Endodermal cell (in vitro differentiated cells): ENCODE results near the gene EPM2A. TPM values are rescaled to one million over a fixed set of nuclear protein-coding genes. Genes with fewer than 3 reads are reported as not detected.

Source experiments
- DNase-seq: peaks from one replicate; pipeline ENCODE4 v3.0.0-alpha.2; 2017
- H3K27ac ChIP-seq: 2 replicates; pipeline ENCODE4 v1.5.1; 2013; ENCODE audit warnings: mild to moderate bottlenecking, low read depth, low read length, moderate library complexity
- H3K27me3 ChIP-seq: 2 replicates; pipeline ENCODE4 v1.6.1; 2013; ENCODE audit warnings: mild to moderate bottlenecking, low read length, moderate library complexity; ENCODE audit not compliant: insufficient read depth, control insufficient read depth, poor library complexity, severe bottlenecking
- H3K36me3 ChIP-seq: 2 replicates; pipeline ENCODE4 v1.7.0; 2013; ENCODE audit warnings: mild to moderate bottlenecking, low read length, moderate library complexity; ENCODE audit not compliant: control insufficient read depth, insufficient read depth
- H3K4me1 ChIP-seq: one replicate; pipeline ENCODE4 v1.7.0; 2013; ENCODE audit warnings: low read length; ENCODE audit not compliant: control insufficient read depth, insufficient read depth
- H3K4me3 ChIP-seq: 2 replicates; pipeline ENCODE4 v1.5.1; 2013; ENCODE audit warnings: mild to moderate bottlenecking, low read length, moderate library complexity
- H3K9ac ChIP-seq: 2 replicates; pipeline ENCODE4 v1.6.1; 2013; ENCODE audit warnings: mild to moderate bottlenecking, low read length, moderate library complexity; ENCODE audit not compliant: poor library complexity, severe bottlenecking; ENCODE audit errors: extremely low read depth
- H3K9me3 ChIP-seq: 2 replicates; pipeline ENCODE4 v1.6.1; 2013; ENCODE audit warnings: mild to moderate bottlenecking, low read length, moderate library complexity; ENCODE audit not compliant: control insufficient read depth
- H3K27ac Mint-ChIP-seq: 2 replicates; pipeline ENCODE4 v1.8.0; 2020; ENCODE audit warnings: mixed read lengths
- H3K27me3 Mint-ChIP-seq: 2 replicates; pipeline ENCODE4 v1.8.0; 2021; ENCODE audit warnings: mild to moderate bottlenecking, mixed read lengths; ENCODE audit not compliant: insufficient read depth
- H3K36me3 Mint-ChIP-seq: 2 replicates; pipeline ENCODE4 v1.8.0; 2020; ENCODE audit warnings: low read depth, mixed read lengths
- H3K4me1 Mint-ChIP-seq: 2 replicates; pipeline ENCODE4 v1.8.0; 2020; ENCODE audit warnings: mixed read lengths
- H3K4me3 Mint-ChIP-seq: 2 replicates; pipeline ENCODE4 v1.8.0; 2020; ENCODE audit warnings: mild to moderate bottlenecking, moderate library complexity, mixed read lengths
- H3K9me3 Mint-ChIP-seq: 2 replicates; pipeline ENCODE4 v1.8.0; 2020; ENCODE audit warnings: mild to moderate bottlenecking, mixed read lengths
- WGBS, 2 experiments: methylation state at CpG; one replicate each; pipeline versions ENCODE4 v1.1.5 to v1.1.7; 2013; ENCODE audit warnings: missing lambda C conversion rate in 2 of 2, mixed read lengths in 1 of 2; ENCODE audit not compliant: insufficient coverage in 1 of 2, insufficient read length in 1 of 2; 5-methylcytosine and 5-hydroxymethylcytosine counted together
- total RNA-seq, 2 donors: library from RNA; stranded (reverse); fragmentation: NEBNext Ultra II Directional in 1 of 2; extraction: Animal tissue kit (Norgen Biotek cat#: 25700) in 1 of 2; gene quantifications; 2 replicates in 1 of 2; 3 replicates in 1 of 2; pipeline ENCODE4 v1.2.1, GENCODE V29; 2021
- TF ChIP-seq, protein P1 (sequence below): fragments of 200-600 bp; sonication (generic); conservative IDR thresholded peaks from 2 replicates; pipeline ENCODE4 v1.5.0; 2021; ENCODE audit warnings: antibody characterized with exemption, mild to moderate bottlenecking

EPM2A gene
- total RNA-seq, 2 donors from 2014 or later = 5.1 to 7.2 TPM

GRCh38 chr6:145694083-145694737 is 41.1 kb downstream of the EPM2A start:
- H3K4me1 Mint-ChIP-seq = no peaks in the 10 kb centered on the region
- no peak overlapping the region for H3K4me3 Mint-ChIP-seq
- no peak overlapping the region for H3K27ac ChIP-seq
- 92 to 94% methylated on average over 4 of the region's 4 CpGs for whole genome bisulfite sequencing, 2 experiments
- H3K36me3 ChIP-seq = no peaks in the 10 kb centered on the region
- TF ChIP-seq, protein P1, sequence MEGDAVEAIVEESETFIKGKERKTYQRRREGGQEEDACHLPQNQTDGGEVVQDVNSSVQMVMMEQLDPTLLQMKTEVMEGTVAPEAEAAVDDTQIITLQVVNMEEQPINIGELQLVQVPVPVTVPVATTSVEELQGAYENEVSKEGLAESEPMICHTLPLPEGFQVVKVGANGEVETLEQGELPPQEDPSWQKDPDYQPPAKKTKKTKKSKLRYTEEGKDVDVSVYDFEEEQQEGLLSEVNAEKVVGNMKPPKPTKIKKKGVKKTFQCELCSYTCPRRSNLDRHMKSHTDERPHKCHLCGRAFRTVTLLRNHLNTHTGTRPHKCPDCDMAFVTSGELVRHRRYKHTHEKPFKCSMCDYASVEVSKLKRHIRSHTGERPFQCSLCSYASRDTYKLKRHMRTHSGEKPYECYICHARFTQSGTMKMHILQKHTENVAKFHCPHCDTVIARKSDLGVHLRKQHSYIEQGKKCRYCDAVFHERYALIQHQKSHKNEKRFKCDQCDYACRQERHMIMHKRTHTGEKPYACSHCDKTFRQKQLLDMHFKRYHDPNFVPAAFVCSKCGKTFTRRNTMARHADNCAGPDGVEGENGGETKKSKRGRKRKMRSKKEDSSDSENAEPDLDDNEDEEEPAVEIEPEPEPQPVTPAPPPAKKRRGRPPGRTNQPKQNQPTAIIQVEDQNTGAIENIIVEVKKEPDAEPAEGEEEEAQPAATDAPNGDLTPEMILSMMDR = no peak
- no peaks in the 10 kb centered on the region for H3K4me1 ChIP-seq
- no peak overlapping the region for H3K9ac ChIP-seq
- no peaks in the 10 kb centered on the region for H3K27me3 Mint-ChIP-seq
- H3K4me3 ChIP-seq = no peak overlapping the region
- no peak for DNase-seq
- no peaks in the 10 kb centered on the region for H3K27me3 ChIP-seq
- H3K27ac Mint-ChIP-seq = no peak overlapping the region
- peaks cover 20% of the 10 kb centered on the region for H3K9me3 ChIP-seq
- peaks cover 30% of the 10 kb centered on the region for H3K9me3 Mint-ChIP-seq
- H3K36me3 Mint-ChIP-seq = peaks cover 14% of the 10 kb centered on the region

DNA sequence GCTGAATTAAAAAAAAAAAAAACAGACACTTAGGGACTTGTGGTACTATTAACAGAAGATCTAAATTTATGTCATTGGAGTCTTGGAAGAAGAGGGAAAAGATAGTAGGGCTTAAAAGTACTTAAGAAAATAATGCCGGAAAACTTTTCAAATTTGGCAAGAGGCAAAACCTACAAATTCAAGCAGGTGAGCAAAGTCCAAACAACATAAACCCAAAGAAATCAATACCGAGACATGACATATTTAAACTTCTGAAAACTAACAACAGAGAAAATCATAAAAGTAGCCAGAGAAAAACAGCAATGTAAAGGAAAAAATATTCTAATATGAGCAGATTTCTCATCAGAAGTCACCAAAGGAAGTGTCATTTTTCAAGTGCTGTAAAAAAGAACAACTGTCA is 44.4 kb downstream of the EPM2A start:
- no peak for DNase-seq
- Mint-ChIP-seq H3K27me3 (no peaks in the 10 kb centered on the region), H3K9me3 (peaks cover 9% of the 10 kb centered on the region)

DNA sequence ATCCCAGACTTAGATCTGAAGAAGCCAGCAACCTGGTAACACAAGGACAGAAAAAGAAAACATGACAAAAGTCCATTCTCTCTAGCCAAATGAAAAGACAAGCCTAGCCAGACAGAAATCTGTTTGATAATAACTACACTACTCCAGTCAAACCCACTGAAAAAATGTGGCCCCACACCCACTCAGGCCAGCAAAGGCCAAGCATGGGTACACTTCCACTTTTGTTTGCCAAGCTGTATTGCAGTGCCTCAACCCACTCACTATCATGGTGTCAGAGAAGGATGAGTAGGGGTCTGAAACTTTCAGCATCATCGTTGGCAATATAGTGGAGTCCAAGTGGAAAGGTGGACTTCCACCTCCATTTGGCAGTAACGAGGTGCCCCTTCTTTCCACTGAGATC is 45.8 kb downstream of the EPM2A start:
- H3K36me3 Mint-ChIP-seq = peaks cover 2% of the 10 kb centered on the region
- Histone ChIP-seq H3K9ac (no peak overlapping the region), H3K4me1 (no peaks in the 10 kb centered on the region), H3K27ac (no peak overlapping the region), H3K4me3 (no peak overlapping the region), H3K36me3 (no peaks in the 10 kb centered on the region), H3K27me3 (no peaks in the 10 kb centered on the region), H3K9me3 (peaks cover 7% of the 10 kb centered on the region)
- DNase-seq = no peak
- H3K9me3 Mint-ChIP-seq = peaks cover 9% of the 10 kb centered on the region
- WGBS, 2 experiments = 96 to 100% methylated on average over 1 to 2 of the region's 2 CpGs
- H3K4me1 Mint-ChIP-seq = no peaks in the 10 kb centered on the region
- TF ChIP-seq, protein P1 = no peak
- H3K4me3 Mint-ChIP-seq = no peak overlapping the region
- no peak overlapping the region for H3K27ac Mint-ChIP-seq
- H3K27me3 Mint-ChIP-seq = no peaks in the 10 kb centered on the region

More for the DNA sequence above, 44.4 kb downstream of the EPM2A start:
- Mint-ChIP-seq H3K4me1 (no peaks in the 10 kb centered on the region), H3K27ac (no peak overlapping the region), H3K36me3 (peaks cover 2% of the 10 kb centered on the region), H3K4me3 (no peak overlapping the region)
- Histone ChIP-seq H3K4me3 (no peak overlapping the region), H3K27ac (no peak overlapping the region), H3K4me1 (no peaks in the 10 kb centered on the region), H3K9ac (no peak overlapping the region), H3K9me3 (peaks cover 7% of the 10 kb centered on the region), H3K36me3 (no peaks in the 10 kb centered on the region), H3K27me3 (no peaks in the 10 kb centered on the region)
- WGBS, 2 experiments = 91% methylated on average over 2 of the region's 2 CpGs; no CpG with 5 or more reads in 1 of the 2 experiments
- TF ChIP-seq, protein P1 = no peak
